Right lobe of liver (tissue), 6 donors: ENCODE measurements around the gene SLCO4A1. TPM values are rescaled to one million over a fixed set of nuclear protein-coding genes. Genes with fewer than 3 reads are reported as not detected.

ENCODE experiments used
- ATAC-seq, 4 donors: fragments of 200-7000 bp; cut with Tn5 transposase; one replicate each; pipeline ENCODE4 v1.9.1; 2020; ENCODE audit warnings: mild to moderate bottlenecking in 4 of 4, moderate library complexity in 4 of 4
- DNase-seq, 3 donors: peaks; one replicate each; pipeline ENCODE4 v3.0.0-alpha.2; 2020
- H3K27ac ChIP-seq, 3 donors: fragments of 200-600 bp; one replicate each; pipeline ENCODE4 v1.8.0; 2022
- H3K27me3 ChIP-seq, 2 donors: fragments of 200-600 bp; one replicate each; pipeline ENCODE4 v1.8.0; 2022
- H3K36me3 ChIP-seq, 4 donors: fragments of 200-600 bp; sonication (generic) in 1 of 4; one replicate each; pipeline versions ENCODE4 v1.5.1 to v1.8.0; 2017 to 2022; ENCODE audit warnings: control low read depth in 1 of 4
- H3K4me1 ChIP-seq, 4 donors: fragments of 200-600 bp; sonication (generic) in 1 of 4; one replicate each; pipeline versions ENCODE4 v1.5.1 to v1.8.0; 2017 to 2022; ENCODE audit warnings: control low read depth in 1 of 4
- H3K4me3 ChIP-seq, 3 donors: fragments of 200-600 bp; one replicate each; pipeline ENCODE4 v1.8.0; 2022
- H3K9me3 ChIP-seq, 4 donors: fragments of 200-600 bp; sonication (generic) in 1 of 4; one replicate each; pipeline versions ENCODE4 v1.5.1 to v1.8.0; 2017 to 2022; ENCODE audit warnings: control low read depth in 1 of 4
- CTCF ChIP-seq, 4 donors: fragments of 200-600 bp in 3 of 4; fragments of 450-650 bp in 1 of 4; IDR thresholded peaks; one replicate each; pipeline versions ENCODE4 v1.5.1 to v1.8.0; 2016 to 2022; ENCODE audit warnings: antibody characterized with exemption in 4 of 4, mild to moderate bottlenecking in 2 of 4
- POLR2A ChIP-seq: fragments of 450-650 bp; IDR thresholded peaks from one replicate; pipeline ENCODE4 v1.6.1; 2017; ENCODE audit warnings: antibody characterized with exemption, mild to moderate bottlenecking
- WGBS: methylation state at CpG from one replicate; pipeline ENCODE4 v1.1.6; 2018; ENCODE audit warnings: low coverage, low lambda C conversion rate; ENCODE audit not compliant: insufficient coverage; ENCODE audit errors: missing lambda C conversion rate; 5-methylcytosine and 5-hydroxymethylcytosine counted together
- intact Hi-C, 2 donors: fragments of 100-400 bp; cut with DNase I; formaldehyde crosslinking; loops; one replicate each; pipeline versions ENCODE4 v1.11.2 to v1.14.1; 2022
- total RNA-seq, 6 experiments: library from RNA; depleted of rRNA in 2 of 6; stranded (reverse); fragments of >200 nt in 2 of 6; fragmentation: NEBNext Ultra II Directional in 3 of 6; extraction: Animal tissue kit (Norgen Biotek cat#: 25700) in 3 of 6; gene quantifications; one replicate each; pipeline versions ENCODE4 v1.1.0 to v1.2.4, GENCODE V29; 2016 to 2023
- donor health status: DM: no; HTN: yes; CAD: no.
- donor health status: DM: no; HTN: no; CAD: no.
- donor health status: DM: no; HTN: no; CAD: no.
- donor health status: DM: no; HTN: yes; CAD: no.
- donor health status: DM: no; HTN: yes; CAD: no.

SLCO4A1 gene
- total RNA-seq, 6 experiments from 2014 or later = 0.93 to 8.8 (median 4.3) TPM

- no peaks in the 10 kb centered on the region for H3K9me3 ChIP-seq
- no peak overlapping the region for H3K4me3 ChIP-seq
- TF ChIP-seq POLR2A (no peak), CTCF (IDR thresholded peaks at IDR 0.05) (no peak)
- 39% methylated on average over 7 of the region's 10 CpGs for WGBS
- no peaks in the 10 kb centered on the region for H3K36me3 ChIP-seq
- no peaks in the 10 kb centered on the region for H3K27me3 ChIP-seq
- DNase-seq (peak in 1 of 3 donors; percentile 35), ATAC-seq (no peak)
- peaks cover 0 to 14% (median 3%) of the 10 kb centered on the region in 4 donors for H3K4me1 ChIP-seq
- H3K27ac ChIP-seq = no peak overlapping the region
- intact Hi-C loops = no loop called here
These were observed 14.2 kb upstream of the SLCO4A1 start for GRCh38 chr20:62627901-62628612.

GRCh38 chr20:62628691-62629090 is 13.6 kb upstream of the SLCO4A1 start:
- DNase-seq (no peak), ATAC-seq (no peak)
- no peaks in the 10 kb centered on the region for H3K27me3 ChIP-seq
- intact Hi-C loops = no loop called here
- H3K36me3 ChIP-seq = no peaks in the 10 kb centered on the region
- WGBS = 34% methylated on average over 3 of the region's 6 CpGs
- TF ChIP-seq CTCF (IDR thresholded peaks at IDR 0.05) = no peak
- TF ChIP-seq POLR2A = no peak
- H3K4me3 ChIP-seq = no peak overlapping the region
- peaks cover 0 to 7% (median under 1%) of the 10 kb centered on the region in 4 donors for H3K4me1 ChIP-seq
- H3K27ac ChIP-seq = no peak overlapping the region
- no peaks in the 10 kb centered on the region for H3K9me3 ChIP-seq

GRCh38 chr20:62629864-62630470 is 12.3 kb upstream of the SLCO4A1 start:
- no peaks in the 10 kb centered on the region for H3K36me3 ChIP-seq
- TF ChIP-seq POLR2A (no peak), CTCF (IDR thresholded peaks at IDR 0.05) (no peak)
- WGBS = 63% methylated on average over 4 of the region's 18 CpGs
- H3K9me3 ChIP-seq = no peaks in the 10 kb centered on the region
- intact Hi-C loops = no loop called here
- ATAC-seq = no peak
- DNase-seq = peak in 1 of 3 donors; percentile 51
- H3K27ac ChIP-seq = no peak overlapping the region
- no peaks in the 10 kb centered on the region for H3K27me3 ChIP-seq
- H3K4me1 ChIP-seq = no peaks in the 10 kb centered on the region
- no peak overlapping the region for H3K4me3 ChIP-seq

GRCh38 chr20:62631336-62632308 is 10.7 kb upstream of the SLCO4A1 start:
- ATAC-seq (no peak), DNase-seq (peak in 1 of 3 donors; percentile 48)
- Histone ChIP-seq H3K9me3 (no peaks in the 10 kb centered on the region), H3K4me1 (no peaks in the 10 kb centered on the region), H3K27me3 (no peaks in the 10 kb centered on the region), H3K4me3 (no peak overlapping the region), H3K27ac (no peak overlapping the region), H3K36me3 (no peaks in the 10 kb centered on the region)
- TF ChIP-seq POLR2A (no peak), CTCF (IDR thresholded peaks at IDR 0.05) (no peak)
- intact Hi-C loops = no loop called here
- 59% methylated on average over 2 of the region's 24 CpGs for WGBS
